PC-3 (cell line): ENCODE results near the gene PDE4DIP.
"Not testable (repeated sequence)": the region's sequence is repeated elsewhere in the genome, so short reads cannot be mapped to it uniquely, and the experiment has no call there.

Experiments
- EZH2 ChIP-seq: fragments of 300-600 bp; sonication (generic); IDR thresholded peaks from one replicate; pipeline ENCODE4 v1.6.1; 2017; ENCODE audit warnings: antibody characterized with exemption, mild to moderate bottlenecking, low read length; ENCODE audit not compliant: unreplicated experiment
- EZH2phosphoT487 ChIP-seq: fragments of 300-600 bp; sonication (generic); IDR thresholded peaks from 2 replicates; pipeline ENCODE4 v1.6.1; 2018; ENCODE audit warnings: mild to moderate bottlenecking, antibody characterized with exemption, low read length, borderline replicate concordance
- TF ChIP-seq, protein P1 (sequence below): fragments of 300-600 bp; sonication (generic); conservative IDR thresholded peaks from 2 replicates; pipeline ENCODE4 v1.5.1; 2017; ENCODE audit warnings: antibody characterized with exemption, low read depth, mild to moderate bottlenecking, low read length

DNA sequence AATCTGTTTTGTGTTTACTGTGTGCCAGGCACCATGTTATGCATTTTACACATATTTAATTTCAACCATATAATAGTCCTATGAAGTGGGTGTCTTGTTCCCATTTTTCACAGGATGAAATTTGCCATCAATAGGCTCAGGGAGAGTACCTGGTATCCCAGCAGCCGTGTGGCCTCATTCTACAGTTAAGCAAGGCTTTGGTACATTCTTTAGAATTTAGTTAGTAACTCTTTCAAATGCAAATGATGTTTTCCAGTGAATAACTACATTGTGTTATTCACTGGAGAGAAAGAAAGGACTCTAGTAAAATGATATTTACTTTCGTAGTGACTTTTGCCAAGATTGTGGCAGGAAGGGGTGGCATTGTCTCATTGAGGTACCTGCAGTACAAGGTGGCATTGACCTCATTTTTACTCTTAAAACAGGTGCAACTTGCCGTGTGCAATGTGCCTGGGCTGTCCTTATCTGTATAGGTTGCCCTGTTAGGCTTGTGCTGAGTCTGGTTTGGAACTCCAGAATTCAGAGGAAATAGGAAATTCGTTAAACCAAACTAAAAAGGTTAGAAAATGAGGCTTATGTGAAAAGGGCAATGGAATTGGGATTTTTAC, 65.1 kb downstream of the PDE4DIP start:
- TF ChIP-seq, protein P1, sequence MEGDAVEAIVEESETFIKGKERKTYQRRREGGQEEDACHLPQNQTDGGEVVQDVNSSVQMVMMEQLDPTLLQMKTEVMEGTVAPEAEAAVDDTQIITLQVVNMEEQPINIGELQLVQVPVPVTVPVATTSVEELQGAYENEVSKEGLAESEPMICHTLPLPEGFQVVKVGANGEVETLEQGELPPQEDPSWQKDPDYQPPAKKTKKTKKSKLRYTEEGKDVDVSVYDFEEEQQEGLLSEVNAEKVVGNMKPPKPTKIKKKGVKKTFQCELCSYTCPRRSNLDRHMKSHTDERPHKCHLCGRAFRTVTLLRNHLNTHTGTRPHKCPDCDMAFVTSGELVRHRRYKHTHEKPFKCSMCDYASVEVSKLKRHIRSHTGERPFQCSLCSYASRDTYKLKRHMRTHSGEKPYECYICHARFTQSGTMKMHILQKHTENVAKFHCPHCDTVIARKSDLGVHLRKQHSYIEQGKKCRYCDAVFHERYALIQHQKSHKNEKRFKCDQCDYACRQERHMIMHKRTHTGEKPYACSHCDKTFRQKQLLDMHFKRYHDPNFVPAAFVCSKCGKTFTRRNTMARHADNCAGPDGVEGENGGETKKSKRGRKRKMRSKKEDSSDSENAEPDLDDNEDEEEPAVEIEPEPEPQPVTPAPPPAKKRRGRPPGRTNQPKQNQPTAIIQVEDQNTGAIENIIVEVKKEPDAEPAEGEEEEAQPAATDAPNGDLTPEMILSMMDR = not testable (repeated sequence)
- not testable (repeated sequence) for TF ChIP-seq EZH2phosphoT487, EZH2
